Fibroblast of lung (primary cell): Measurements from ENCODE around the gene AK8. TPM values are rescaled to one million over a fixed set of nuclear protein-coding genes. Genes with fewer than 3 reads are reported as not detected.
"Not testable (repeated sequence)": the region's sequence is repeated elsewhere in the genome, so short reads cannot be mapped to it uniquely, and the experiment has no call there.

Source experiments
- DNase-seq, 2 donors: peaks; one replicate each; pipeline versions ENCODE4 v3.0.0 to v3.0.0-alpha.2; 2010; ENCODE audit warnings: low read depth in 2 of 2
- H2AFZ ChIP-seq: 2 replicates; pipeline ENCODE4 v1.5.1; 2012; ENCODE audit warnings: low read length, control low read depth, inconsistent platforms
- H3K27ac ChIP-seq: 2 replicates; pipeline ENCODE4 v1.5.1; 2011; ENCODE audit warnings: low read length, control low read depth; ENCODE audit not compliant: insufficient read depth
- H3K27me3 ChIP-seq: 2 replicates; pipeline ENCODE4 v1.5.1; 2011; ENCODE audit warnings: mild to moderate bottlenecking, low read length; ENCODE audit not compliant: control insufficient read depth, insufficient read depth
- H3K36me3 ChIP-seq: 2 replicates; pipeline ENCODE4 v1.5.1; 2011; ENCODE audit warnings: low read length; ENCODE audit not compliant: control insufficient read depth, insufficient read depth
- H3K4me1 ChIP-seq: 2 replicates; pipeline ENCODE4 v1.5.1; 2011; ENCODE audit warnings: low read length; ENCODE audit not compliant: control insufficient read depth, insufficient read depth; ENCODE audit errors: extremely low read depth
- H3K4me2 ChIP-seq: 2 replicates; pipeline ENCODE4 v1.5.1; 2011; ENCODE audit warnings: low read length, control low read depth; ENCODE audit not compliant: insufficient read depth; ENCODE audit errors: extremely low read depth
- H3K4me3 ChIP-seq, 4 experiments: fragments of 200-600 bp in 1 of 4; sonication (generic) in 1 of 4; replicated peaks in 1 of 4; 2 replicates each; pipeline ENCODE4 v1.5.1; 2011 to 2016; ENCODE audit warnings: low read length in 4 of 4, low read depth in 3 of 4, mild to moderate bottlenecking in 3 of 4, control low read depth in 2 of 4, inconsistent platforms in 1 of 4, mixed read lengths in 1 of 4; ENCODE audit not compliant: insufficient read depth in 1 of 4; ENCODE audit errors: control extremely low read depth in 1 of 4
- H3K79me2 ChIP-seq: 2 replicates; pipeline ENCODE4 v1.5.1; 2012; ENCODE audit warnings: mild to moderate bottlenecking, low read length, inconsistent platforms; ENCODE audit not compliant: control insufficient read depth, insufficient read depth
- H3K9ac ChIP-seq: 2 replicates; pipeline ENCODE4 v1.5.1; 2011; ENCODE audit warnings: mild to moderate bottlenecking, low read length, control low read depth; ENCODE audit not compliant: insufficient read depth
- H3K9me3 ChIP-seq: 2 replicates; pipeline ENCODE4 v1.5.1; 2012; ENCODE audit warnings: low read depth, low read length; ENCODE audit not compliant: control insufficient read depth, insufficient read depth
- H4K20me1 ChIP-seq: 2 replicates; pipeline ENCODE4 v1.5.1; 2011; ENCODE audit warnings: low read length; ENCODE audit not compliant: control insufficient read depth, insufficient read depth; ENCODE audit errors: extremely low read depth
- EZH2 ChIP-seq: IDR thresholded peaks from 2 replicates; pipeline ENCODE4 v1.5.1; 2012; ENCODE audit warnings: low read length, control low read depth, mild to moderate bottlenecking; ENCODE audit errors: missing control alignments
- polyA plus RNA-seq, 2 donors: library from polyadenylated mRNA; depleted of rRNA in 1 of 2; stranded (reverse) in 1 of 2; unstranded in 1 of 2; fragments of >200 nt; gene quantifications; 2 replicates each; pipeline ENCODE4 v1.2.1, GENCODE V29; 2011 to 2012; ENCODE audit warnings: missing spikeins in 1 of 2
- total RNA-seq: library from RNA; depleted of rRNA; stranded (reverse); fragments of >200 nt; gene quantifications from 2 replicates; pipeline ENCODE4 v1.2.1, GENCODE V29; 2014
- TF ChIP-seq, protein P1 (sequence below), 2 donors: IDR thresholded peaks in 1 of 2; conservative IDR thresholded peaks in 1 of 2; 1 replicate in 1 of 2; 2 replicates in 1 of 2; pipeline ENCODE4 v1.5.1; 2011 to 2012; ENCODE audit warnings: low read length in 2 of 2, control low read depth in 1 of 2, inconsistent platforms in 1 of 2, low read depth in 1 of 2, mild to moderate bottlenecking in 1 of 2

Gene AK8
- total and polyA plus RNA-seq, 2 donors (not counting 1 experiment from before 2014, with no cell fraction given): 0.17 to 0.50 TPM

DNA sequence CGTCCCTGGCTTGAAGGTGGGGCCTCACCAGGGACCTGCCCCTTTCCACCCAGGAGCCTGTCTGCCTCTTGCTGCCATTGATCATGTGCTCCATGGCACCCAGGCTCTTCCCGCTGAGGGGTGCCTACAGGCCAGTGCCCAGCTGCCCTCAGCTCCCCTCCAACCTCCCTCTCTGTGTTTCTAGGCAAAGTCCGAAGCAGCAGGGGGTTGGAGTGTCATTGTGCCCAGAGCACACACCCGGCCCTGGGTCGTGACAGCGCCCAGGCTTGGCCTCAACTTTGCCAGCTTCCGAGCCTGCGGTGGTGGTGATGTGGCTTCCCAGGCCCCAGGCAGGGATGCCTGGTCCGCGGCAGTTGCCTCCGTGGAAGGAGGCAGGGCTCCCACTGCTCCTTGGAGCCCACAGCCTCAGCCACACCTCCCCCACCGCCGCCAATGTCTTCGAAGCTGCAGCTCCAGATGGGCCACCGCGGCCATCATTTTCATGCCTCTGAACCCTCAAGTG lies 155.5 kb downstream of the AK8 start:
- Histone ChIP-seq H3K4me2 (no peak overlapping the region), H2AFZ (no peak overlapping the region), H3K36me3 (no peaks in the 10 kb centered on the region), H3K9me3 (no peaks in the 10 kb centered on the region), H3K4me3 (no peak overlapping the region), H3K27me3 (no peaks in the 10 kb centered on the region), H3K4me1 (no peaks in the 10 kb centered on the region), H3K79me2 (no peaks in the 10 kb centered on the region), H3K9ac (no peak overlapping the region), H3K27ac (no peak overlapping the region), H4K20me1 (no peaks in the 10 kb centered on the region)
- no peak for TF ChIP-seq EZH2
- TF ChIP-seq, protein P1, sequence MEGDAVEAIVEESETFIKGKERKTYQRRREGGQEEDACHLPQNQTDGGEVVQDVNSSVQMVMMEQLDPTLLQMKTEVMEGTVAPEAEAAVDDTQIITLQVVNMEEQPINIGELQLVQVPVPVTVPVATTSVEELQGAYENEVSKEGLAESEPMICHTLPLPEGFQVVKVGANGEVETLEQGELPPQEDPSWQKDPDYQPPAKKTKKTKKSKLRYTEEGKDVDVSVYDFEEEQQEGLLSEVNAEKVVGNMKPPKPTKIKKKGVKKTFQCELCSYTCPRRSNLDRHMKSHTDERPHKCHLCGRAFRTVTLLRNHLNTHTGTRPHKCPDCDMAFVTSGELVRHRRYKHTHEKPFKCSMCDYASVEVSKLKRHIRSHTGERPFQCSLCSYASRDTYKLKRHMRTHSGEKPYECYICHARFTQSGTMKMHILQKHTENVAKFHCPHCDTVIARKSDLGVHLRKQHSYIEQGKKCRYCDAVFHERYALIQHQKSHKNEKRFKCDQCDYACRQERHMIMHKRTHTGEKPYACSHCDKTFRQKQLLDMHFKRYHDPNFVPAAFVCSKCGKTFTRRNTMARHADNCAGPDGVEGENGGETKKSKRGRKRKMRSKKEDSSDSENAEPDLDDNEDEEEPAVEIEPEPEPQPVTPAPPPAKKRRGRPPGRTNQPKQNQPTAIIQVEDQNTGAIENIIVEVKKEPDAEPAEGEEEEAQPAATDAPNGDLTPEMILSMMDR (conservative IDR thresholded peaks at IDR 0.05 in 1 of 2, IDR thresholded peaks at IDR 0.05 in 1 of 2; ENCODE audit: low read depth in 1 of 2, low read length in 2 of 2): no peak
- no peak for DNase-seq

DNA sequence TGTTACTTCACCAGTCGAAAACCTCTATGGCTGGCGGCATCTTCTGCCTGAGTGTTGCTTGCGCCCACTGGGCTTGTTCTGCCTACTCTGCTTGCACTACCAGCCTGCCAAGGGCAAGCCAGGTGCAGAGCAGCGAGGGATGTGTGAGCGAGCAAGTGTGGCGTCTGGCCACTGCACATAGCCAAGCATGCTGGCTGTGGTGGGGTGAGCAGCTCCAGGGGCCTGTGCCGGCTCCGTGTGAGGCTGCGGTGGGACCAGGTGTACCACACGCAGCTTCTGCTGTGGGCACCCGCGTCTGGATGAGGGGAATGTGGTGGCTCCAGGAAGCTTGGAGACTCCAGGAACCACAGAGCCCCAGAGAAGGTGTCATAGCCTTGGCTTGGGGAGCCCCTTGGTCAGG lies 156.4 kb downstream of the AK8 start:
- TF ChIP-seq, protein P1 (conservative IDR thresholded peaks at IDR 0.05 in 1 of 2, IDR thresholded peaks at IDR 0.05 in 1 of 2; ENCODE audit: low read depth in 1 of 2, low read length in 2 of 2): no peak
- TF ChIP-seq EZH2: no peak
- Histone ChIP-seq H3K79me2 (no peaks in the 10 kb centered on the region), H3K36me3 (no peaks in the 10 kb centered on the region), H2AFZ (no peak overlapping the region), H3K4me3 (no peak overlapping the region), H4K20me1 (no peaks in the 10 kb centered on the region), H3K27me3 (no peaks in the 10 kb centered on the region), H3K4me2 (no peak overlapping the region), H3K9me3 (no peaks in the 10 kb centered on the region), H3K9ac (no peak overlapping the region), H3K27ac (no peak overlapping the region), H3K4me1 (no peaks in the 10 kb centered on the region)
- DNase-seq: no peak

DNA sequence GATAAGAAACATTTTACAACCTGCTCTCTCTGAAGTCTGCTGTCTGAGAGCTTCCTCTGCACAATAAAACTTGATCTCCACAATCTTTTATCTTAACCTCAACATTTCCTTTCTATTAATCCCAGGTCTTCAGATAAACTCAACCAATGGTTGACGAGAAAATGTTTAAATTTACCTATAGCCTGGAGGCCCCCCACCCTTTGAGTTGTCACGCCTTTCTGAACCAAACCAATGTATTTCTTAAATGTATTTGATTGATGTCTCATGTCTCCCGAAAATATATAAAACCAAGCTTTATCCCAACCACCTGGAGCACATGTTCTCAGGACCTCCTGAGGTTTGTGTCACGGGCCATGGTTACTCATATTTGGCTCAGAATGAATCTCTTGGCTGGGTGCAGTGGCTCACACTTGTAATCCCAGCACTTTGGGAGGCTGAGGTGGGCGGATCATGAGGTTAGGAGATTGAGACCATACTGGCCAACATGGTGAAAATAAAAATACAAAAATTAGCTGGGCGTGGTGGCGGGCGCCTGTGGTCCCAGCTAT lies 159.6 kb downstream of the AK8 start:
- not testable (repeated sequence) for H3K79me2 ChIP-seq, H3K4me3 ChIP-seq, H3K4me2 ChIP-seq, H3K9ac ChIP-seq, DNase-seq, H2AFZ ChIP-seq, H3K9me3 ChIP-seq, H3K27me3 ChIP-seq, H3K36me3 ChIP-seq, H3K27ac ChIP-seq, H4K20me1 ChIP-seq, H3K4me1 ChIP-seq
